Suppressor macrophage treated with lipopolysaccharide for 1 hour (primary cell): ENCODE measurements around the gene RPL31.
A peak's percentile ranks its signal among the peaks of the same experiment; 100 is the strongest.

Experiments
- DNase-seq, 3 donors: peaks; one replicate each; pipeline ENCODE4 v3.0.0-alpha.2; 2020 to 2022

Gene RPL31

GRCh38 chr2:101001691-101002561 is at the start of gene RPL31:
Gene RPL31, plus strand, starts transcription at chr2:101002289. Its CDS starts 413 bp downstream, at chr2:101002702.
- DNase-seq = peak; percentile 97 to 98 (median 97)

DNA sequence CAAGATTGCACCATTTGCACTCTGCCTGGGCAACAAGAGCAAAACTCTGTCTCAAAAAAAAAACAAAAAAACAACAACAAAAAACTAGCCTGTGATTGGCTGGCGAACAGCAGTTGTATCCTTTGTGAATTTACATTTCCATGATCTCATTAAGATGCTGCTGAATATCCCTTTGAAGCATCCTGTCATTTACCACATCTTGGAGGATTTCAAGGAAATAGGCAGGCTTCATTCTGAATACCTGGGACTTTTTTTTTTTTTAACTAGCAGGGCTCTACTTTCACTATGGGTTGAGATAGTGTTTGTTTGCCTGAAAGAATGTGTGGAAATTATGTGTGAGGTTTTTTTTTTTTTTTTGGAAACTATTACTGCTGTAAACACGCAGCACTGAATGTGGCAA is 49.6 kb upstream of the RPL31 start:
- no peak for DNase-seq

- no peak for DNase-seq
Observed at GRCh38 chr2:100953406-100954043, 48.6 kb upstream of the RPL31 start.

GRCh38 chr2:100954044-100954420 is 48.1 kb upstream of the RPL31 start:
- no peak for DNase-seq

DNA sequence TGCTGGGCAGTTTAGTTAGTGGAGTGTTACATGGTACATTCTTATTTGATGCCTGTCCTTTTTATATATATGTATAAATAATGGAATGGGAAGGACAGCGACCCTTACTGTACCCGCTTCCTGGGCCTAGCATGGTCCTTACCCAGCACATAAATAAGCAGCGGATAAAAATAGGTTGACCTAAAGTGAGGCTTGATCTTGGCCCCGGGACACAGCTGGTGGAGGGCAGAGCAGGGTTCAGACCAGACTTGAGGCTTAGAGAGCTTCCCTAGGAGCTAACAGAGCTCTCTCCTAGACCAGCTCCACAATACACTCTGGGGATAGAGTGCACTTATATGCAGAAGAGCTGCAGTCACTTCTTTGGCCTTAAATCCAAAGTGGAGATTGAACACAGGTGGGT is 46.9 kb upstream of the RPL31 start:
- no peak for DNase-seq

DNA sequence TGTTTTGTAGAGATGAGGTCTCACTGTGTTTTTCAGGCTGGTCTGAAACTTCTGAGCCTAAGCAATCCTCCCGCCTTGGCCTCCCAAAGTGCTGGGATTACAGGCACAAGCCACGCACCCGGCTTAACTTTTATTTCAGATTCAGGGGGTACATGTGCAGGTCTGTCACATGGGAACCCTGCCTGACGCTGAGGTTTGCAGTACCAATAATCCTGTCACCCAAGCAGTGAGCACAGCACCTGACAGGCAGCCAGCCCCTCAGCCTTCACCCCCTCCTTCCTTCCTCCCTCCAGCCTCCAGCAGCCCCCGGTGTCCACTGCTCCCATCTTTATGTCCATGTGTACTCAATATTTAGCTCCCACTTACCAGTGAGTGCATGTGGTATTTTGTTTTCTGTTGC is 46.0 kb upstream of the RPL31 start:
- no peak for DNase-seq

DNA sequence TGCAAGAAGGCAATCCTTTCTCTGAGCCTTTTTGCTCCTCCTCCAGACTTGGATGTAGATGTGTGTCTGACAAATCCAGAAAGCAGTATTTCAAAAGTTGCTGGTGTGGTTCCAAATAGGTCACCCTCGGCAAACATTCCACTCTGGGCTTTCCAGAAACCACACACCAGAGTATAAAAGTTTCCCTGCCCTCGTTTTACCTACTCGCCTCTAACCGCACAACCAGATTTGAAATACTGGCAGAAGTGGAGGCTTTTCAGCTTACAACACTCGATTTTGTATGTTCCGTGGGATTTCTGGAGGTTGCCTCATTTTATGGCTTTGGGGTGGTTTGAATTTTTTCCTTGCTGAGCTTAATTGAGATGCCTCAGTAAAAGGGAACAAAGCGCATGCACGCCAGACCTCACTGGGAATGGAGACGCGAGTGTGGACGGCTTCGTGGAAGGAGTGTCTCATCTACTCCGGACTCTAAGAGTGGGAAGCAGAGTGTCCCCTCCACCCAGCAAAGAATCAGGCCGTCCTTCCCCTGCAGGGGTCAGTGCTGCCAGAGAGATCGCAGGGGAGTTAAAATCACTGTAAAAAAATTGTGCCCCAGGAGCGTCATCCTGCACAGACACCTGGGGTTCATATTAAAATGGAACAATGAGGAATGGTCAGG is 44.0 kb upstream of the RPL31 start:
- no peak for DNase-seq

- no peak for DNase-seq
Observed at GRCh38 chr2:100959225-100959880, 42.7 kb upstream of the RPL31 start.

- DNase-seq = no peak
Observed at GRCh38 chr2:100960688-100961087, 41.4 kb upstream of the RPL31 start.

GRCh38 chr2:100962366-100963025 is 39.6 kb upstream of the RPL31 start:
- DNase-seq = no peak

DNA sequence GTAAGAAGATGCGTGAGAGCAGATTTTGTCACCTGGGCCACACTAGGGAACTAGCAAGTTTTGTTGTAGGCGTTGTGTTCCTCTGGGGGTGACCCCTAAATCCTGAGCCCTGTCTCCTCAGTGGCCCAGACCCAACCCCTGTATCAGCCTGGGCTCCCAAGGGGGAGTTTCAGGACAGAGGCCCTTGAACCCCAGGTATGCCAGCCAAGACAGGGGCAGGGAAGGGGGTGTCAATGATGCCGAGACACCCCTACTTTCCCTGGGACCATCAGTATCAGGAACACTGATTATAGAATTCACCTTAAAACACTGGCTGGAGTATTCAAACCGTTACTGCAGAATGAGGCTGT is 39.1 kb upstream of the RPL31 start:
- no peak for DNase-seq

- DNase-seq = no peak
Observed at GRCh38 chr2:100964222-100964621, 37.9 kb upstream of the RPL31 start.

DNA sequence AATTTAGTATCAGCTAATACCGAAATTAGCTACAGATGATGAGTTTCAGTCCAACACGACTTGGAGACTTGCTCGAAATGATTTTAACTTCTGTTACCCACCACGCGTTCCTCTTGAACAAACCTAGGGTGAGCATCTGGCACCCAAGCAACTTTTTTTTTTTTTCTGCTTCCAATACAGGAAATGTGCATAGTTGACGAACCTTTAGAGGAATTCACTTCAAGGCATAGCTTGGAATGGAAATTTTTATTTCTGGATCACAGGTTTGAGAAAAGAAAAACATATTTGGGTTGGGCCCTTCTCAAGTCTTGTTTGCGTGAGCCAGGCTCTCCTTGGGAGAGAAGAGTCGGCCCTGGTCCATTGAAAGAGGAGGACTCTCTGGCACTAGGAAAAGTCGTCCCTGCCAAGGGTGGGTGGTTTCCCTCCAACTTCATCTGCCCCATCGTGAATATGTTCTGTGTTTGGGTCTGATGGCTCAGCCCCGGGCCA is 37.4 kb upstream of the RPL31 start:
- no peak for DNase-seq

- no peak for DNase-seq
Observed at GRCh38 chr2:100965596-100965995, 36.5 kb upstream of the RPL31 start.

- DNase-seq = no peak
Observed at GRCh38 chr2:100967716-100968115, 34.4 kb upstream of the RPL31 start.

- DNase-seq = no peak
Observed at GRCh38 chr2:100968146-100969145, 33.6 kb upstream of the RPL31 start.

DNA sequence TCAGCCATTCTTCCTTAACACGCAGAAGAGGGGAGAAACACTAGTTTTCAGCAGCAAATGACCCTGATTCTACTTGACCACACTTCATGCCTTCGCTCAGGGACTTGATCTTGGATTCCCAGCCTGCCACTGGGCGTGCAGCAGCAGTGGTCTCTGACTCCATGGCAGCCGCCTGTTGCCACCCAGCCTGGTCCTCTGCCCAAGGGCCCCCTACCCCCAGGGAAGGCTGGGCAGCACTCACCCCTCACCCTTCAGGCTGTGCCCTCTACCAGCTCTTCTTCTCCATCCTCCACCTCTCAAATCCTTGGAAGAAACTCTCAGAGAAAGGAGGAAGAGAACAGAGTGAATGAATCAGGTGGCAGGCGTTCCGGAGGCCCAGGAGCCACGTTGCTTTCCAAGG is 32.1 kb upstream of the RPL31 start:
- DNase-seq = no peak

DNA sequence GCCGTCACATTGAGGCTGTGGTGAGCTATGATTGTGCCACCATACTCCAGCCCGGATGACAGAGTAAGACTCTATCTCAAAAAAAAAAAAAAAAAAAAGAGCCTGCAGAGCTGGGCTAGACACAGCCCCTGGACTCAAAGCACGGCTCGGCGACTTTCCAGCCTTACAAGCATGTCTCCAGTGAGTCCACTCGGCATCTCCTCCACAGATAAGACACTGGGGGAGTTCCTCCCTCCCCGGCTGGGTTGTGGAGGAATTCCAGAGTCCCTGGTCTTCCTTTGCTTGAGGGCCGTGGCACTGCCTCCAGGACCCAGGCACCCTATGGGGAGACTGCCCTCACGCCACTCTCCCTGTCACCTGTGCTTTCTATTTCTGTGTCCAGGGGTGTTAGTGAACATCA is 30.9 kb upstream of the RPL31 start:
- no peak for DNase-seq

DNA sequence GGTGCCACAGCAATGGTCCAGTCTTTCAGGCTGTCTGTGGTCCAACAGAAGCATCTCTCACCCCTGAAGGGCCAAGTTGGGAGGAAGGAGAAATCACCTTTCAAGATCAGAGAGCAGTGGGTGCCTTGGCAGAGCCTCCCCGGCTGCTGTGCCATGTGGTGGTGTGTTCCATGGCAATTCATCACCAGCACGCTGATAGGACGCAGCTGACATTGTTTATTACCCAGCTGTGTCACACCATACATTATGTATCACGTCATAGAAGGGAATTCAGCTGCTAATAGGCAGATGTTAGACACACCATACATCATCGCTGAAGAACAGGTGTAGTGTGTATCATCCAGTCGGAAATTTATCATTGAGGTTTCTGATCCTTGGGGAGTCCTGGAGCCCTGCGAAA is 29.6 kb upstream of the RPL31 start:
- DNase-seq = no peak

- no peak for DNase-seq
Observed at GRCh38 chr2:100974712-100975520, 27.2 kb upstream of the RPL31 start.

DNA sequence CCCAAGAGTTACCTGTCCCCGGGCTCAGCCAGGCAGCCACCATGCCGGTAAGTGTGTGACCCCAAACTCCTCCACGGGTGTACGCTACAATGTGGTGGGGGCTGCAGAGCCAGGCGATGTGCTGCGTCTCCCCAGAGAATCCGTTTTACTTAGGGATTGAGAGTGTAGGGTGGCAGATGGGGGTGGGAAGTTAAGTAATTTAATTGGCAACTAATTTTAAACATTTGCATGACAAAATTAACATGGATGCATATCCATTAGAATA is 26.6 kb upstream of the RPL31 start:
- DNase-seq = no peak
